G401.6 (cell line): ENCODE data around the gene SYTL5.

Experiments
- FAIRE-seq: peaks from 2 replicates; lab custom pipeline; 2012; peaks lifted over from hg19 to GRCh38; lab: Jason Lieb, UNC

Gene SYTL5

DNA sequence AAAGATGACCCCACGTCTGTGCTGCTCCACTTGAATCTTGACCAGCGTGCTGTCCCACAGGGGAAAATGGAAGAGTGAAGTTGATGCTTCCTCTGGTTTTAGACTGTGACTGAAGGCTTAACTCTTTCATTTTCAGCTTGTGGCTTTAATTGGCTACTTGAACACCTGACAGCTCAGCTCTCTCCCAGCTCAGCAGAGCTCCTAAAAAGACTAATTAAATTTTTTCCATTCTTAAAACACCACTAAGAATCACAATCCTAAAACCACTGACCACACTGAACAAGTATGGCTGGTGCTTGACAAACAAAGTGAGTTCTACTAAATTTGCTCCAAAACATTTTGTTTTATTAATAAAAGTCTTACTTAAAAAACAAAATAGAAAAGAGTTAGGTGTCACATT is 142.7 kb downstream of the SYTL5 start:
- no peak for FAIRE-seq

DNA sequence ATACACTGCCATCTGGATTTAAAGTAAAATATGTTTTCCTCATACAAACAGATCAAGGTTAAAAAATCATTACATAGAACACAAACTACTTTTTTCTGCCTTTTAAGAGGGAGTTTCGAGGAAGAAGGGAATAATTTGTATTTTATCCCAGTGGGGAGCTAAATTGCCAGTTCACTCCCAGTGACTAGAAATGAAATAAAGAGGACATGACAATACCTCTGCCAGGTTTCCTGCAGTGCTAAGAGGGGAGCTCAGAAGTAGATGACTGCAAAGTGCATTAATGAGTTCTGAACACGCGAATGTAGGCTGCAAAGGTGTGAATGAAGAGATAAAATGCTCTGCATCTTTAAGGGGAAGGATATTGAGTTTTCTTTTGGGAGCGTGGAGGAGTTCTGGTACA is 144.6 kb downstream of the SYTL5 start:
- no peak for FAIRE-seq

DNA sequence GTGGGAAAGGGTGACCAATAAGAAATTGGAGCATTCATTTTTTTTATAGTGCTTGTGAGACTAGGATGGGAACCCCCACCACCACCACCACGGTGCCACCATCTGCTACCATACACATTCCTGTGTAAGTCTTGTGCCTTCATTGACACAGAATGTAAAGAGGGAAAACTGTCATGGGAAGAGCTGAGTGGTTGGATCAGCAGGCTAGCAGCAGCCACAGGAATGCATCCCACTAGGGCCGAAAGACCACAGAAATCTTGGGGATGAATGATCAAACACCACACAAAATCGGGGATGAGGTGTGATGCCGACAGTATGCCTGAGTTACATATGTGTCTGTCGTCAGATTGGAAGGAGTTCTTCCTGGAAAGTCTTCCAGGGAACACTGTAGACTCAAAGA is 145.1 kb downstream of the SYTL5 start:
- no peak for FAIRE-seq

DNA sequence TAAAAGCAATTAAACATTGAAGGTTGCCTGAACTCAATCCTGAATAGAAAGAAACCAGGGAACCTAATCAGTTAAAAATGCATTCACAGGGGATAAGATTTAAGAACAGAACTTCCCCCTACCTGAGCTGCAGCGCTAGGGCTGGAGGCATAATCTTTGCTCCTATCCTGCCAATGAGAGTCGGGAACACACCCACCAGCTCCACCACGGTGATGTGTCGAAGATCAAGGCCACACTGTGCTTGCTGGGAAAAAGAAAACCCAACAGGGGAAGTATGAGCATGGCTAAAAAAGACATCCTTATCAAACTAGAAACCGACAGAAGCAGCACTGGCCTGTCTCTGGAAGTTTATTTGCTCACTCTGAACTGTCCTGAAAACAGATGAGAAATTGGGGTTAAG is 148.0 kb downstream of the SYTL5 start:
- FAIRE-seq, result no peak

DNA sequence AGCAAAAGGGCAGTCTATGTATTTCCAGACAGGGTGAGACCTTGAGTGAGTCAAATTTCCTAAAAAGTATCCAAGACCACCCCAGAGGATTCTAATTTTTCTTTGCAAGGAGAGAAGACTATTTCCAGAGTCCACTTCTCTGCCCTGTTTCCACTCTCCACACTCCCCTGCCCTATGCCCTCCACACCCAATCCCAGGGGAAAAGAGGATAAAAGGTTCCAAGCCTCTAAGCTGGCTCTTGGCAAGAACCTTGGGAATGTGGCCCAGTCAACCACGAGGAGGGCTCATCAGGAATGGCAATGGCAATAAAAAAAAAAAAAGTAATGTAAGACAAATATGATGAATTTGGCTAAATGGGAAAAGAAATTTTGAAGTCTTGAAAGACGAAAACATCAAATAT is 148.5 kb downstream of the SYTL5 start:
- no peak for FAIRE-seq

DNA sequence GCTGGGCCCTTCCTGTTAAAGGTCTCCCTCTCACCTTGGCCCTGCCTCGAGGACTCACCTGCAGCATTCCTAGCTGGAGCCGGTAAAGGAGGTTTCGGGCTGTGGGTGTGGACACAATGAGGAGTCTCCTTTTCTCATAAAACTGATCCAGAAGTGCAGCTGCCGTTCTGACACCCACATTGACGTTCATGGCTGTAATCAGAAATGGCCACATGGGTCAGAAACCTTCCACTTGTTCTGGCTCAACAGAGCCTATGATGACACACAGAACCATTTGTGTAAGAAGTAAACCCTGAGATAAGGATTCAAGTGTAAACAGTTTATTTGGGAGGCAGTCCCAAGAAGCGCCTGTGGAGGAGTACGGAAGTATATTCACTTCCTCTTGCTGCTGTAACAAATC is 150.5 kb downstream of the SYTL5 start:
- FAIRE-seq, result no peak

DNA sequence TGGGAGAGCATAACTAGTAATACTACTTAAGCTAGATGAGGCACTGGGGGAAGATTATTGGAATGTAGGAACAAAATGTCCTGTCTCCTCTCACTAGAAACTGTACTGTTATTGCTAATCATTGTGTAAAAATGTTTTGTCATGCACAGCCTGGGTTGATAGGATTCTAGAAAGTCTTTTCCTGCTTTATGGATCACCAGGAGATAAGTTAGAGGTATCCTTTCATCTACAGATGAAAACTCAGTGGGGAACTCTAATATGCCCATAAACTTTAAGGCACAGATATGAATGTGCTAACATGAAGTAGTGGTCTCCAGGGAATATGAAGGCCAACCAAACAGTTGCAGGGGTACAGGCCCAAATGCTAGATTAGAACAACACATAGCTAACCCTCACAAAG is 156.8 kb downstream of the SYTL5 start:
- FAIRE-seq, result no peak

DNA sequence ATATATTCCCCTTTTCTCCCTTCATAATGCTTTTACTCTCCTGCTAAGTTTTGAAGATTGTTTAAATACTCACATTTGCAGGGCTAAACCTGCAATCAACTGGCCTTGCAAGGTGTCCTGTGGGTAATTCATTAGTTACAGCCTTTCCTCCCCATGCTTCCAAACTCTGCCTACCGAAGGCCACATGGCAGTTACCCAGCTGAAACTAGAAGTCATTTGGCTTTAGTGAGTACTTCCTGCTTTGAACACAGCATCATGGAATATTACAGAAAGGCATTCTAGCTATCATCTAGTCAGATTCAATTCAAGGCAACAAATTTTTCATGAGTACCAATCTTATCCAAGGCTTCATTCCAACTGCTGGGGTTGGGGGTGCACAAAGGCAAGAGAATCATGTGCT is 158.7 kb downstream of the SYTL5 start:
- FAIRE-seq, result no peak

DNA sequence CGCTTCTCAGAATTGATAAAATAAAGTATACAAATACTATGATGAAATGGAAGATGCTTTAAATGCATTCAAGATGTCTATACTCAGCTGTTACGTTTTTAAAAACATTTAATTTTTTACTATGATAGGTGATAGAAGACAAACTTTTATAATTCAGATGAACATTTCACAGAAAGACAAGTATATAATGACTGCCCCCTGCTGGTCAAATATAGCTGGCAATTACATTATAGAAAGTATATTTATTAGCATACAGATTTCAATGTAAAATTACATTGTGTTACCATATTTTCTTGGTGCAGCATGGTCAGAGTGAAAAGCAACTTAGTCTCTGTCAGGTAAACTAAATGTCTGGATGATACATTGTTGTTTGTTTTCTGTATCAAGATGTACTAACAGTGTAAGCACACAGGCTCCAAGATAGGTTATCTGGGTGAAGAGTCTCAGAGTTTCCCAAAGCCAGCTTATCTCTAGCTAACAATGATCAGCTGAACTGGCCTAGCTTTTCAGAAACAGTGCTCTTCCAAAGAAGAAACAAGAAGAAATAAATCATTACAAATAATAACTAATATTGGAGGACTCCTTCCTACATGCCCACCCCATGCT is 160.2 kb downstream of the SYTL5 start:
- FAIRE-seq, result peak; percentile 81

DNA sequence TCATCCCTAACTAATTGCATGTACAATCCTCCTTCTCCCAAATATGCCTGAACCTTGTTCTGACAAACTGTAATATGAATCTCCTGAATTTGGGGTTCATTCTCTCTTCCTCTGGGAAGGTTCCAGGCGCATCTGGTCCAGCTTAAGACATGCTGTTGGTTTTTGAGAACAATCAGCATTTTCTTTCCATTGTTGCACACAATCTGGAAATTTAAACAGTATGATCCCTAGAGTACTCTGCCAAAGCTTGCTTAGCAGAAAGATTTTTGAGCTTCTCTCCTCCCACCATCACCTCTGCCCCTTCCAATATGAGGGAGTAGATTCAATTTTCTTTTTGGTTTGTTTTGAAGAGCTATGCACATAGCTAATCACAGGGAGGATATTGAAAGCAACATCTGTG is 164.2 kb downstream of the SYTL5 start:
- no peak for FAIRE-seq

DNA sequence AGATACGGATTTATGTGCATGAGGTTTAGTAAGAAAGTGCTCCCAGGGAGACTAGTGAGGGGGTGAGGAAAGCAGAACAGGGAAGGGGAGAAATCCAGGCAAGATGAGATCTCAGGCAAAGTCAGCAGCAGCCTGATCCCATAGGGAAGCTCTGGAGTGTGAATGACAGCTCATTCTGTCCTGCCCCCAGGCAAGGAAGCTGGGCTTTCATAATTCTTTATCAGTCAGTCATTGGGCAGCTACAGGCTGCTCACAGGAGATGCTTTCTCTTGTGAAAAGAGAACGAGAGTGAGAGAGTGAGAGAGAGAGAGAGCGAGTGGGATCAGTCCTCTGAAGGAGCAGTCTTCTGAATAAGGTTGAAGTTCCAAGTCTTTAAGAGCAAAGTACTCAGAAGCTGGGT is 166.2 kb downstream of the SYTL5 start:
- no peak for FAIRE-seq

DNA sequence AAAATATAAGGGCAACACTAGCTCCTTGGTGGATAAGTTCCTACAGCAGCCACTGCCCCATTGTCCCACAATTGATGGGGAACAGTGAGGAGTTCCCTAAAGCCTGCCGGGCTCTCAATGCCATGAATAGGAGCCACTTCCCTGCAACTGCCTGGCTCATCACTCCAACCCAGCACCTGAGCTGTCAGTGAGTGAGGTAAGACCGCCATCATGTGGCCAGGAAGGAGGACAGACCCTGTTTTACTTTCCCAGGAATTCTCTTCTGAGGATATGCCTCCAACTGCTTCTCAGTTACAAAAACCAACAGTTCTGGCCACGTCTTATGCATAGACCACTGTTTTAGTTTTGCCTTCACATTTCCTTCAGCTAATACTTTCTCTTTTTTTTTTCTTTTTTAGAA is 168.8 kb downstream of the SYTL5 start:
- FAIRE-seq, result no peak

DNA sequence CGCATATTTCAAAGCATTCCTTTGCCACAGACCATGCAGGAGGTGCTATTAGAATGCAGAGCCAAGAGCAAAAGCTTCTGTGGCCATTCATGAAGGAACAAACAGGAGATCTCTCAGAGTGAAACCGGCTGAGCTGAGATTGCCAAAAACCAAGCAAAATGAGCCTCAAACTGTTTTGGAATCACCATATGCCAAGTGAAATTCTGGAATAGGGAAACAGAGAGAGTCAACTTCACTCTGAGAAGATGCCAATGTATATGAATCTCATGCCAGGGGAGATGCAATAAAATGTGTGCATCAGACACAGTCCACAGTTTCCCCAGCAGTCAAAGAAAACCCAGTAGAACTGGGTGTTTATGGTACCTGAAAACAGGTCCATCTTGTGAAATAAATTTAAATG is 172.0 kb downstream of the SYTL5 start:
- no peak for FAIRE-seq
